SU-DHL-6 (cell line): Measurements from ENCODE around the gene ALOXE3.
A peak's percentile ranks its signal among the peaks of the same experiment; 100 is the strongest.
"Not testable (repeated sequence)": the region's sequence is repeated elsewhere in the genome, so short reads cannot be mapped to it uniquely, and the experiment has no call there.

Experiments
- H2AFZ ChIP-seq: fragments of 200-600 bp; sonication (generic); 2 replicates; pipeline ENCODE4 v1.6.1; 2014; ENCODE audit warnings: low read depth, mild to moderate bottlenecking, moderate library complexity, mixed read lengths, antibody characterized with exemption, low read length; ENCODE audit not compliant: severe bottlenecking
- H3F3A ChIP-seq: fragments of 200-600 bp; shearing (Covaris generic); 2 replicates; pipeline ENCODE4 v1.6.0; 2016; ENCODE audit warnings: antibody characterized with exemption, mild to moderate bottlenecking; ENCODE audit not compliant: insufficient read depth
- H3K27ac ChIP-seq: fragments of 200-600 bp; sonication (generic); 2 replicates; pipeline ENCODE4 v1.5.1; 2016; ENCODE audit warnings: low read depth, mild to moderate bottlenecking, low read length, moderate library complexity, mixed read lengths
- H3K27me3 ChIP-seq: fragments of 200-600 bp; sonication (generic), shearing (Covaris generic); 2 replicates; pipeline ENCODE4 v1.6.0; 2014; ENCODE audit warnings: mild to moderate bottlenecking, low read length
- H3K36me3 ChIP-seq: fragments of 200-600 bp; sonication (generic); 2 replicates; pipeline ENCODE4 v1.6.1; 2014; ENCODE audit warnings: mild to moderate bottlenecking, low read length, mixed read lengths
- H3K4me2 ChIP-seq: fragments of 300-600, 200-600 bp; shearing (Covaris generic), sonication (generic); 2 replicates; pipeline ENCODE4 v1.6.0; 2014; ENCODE audit warnings: low read length, low read depth, mild to moderate bottlenecking; ENCODE audit not compliant: poor library complexity, severe bottlenecking
- H3K4me3 ChIP-seq: fragments of 200-600 bp; sonication (generic); 2 replicates; pipeline ENCODE4 v1.5.1; 2014; ENCODE audit warnings: antibody characterized with exemption, low read length, mild to moderate bottlenecking, mixed read lengths; ENCODE audit not compliant: insufficient read depth, poor library complexity, severe bottlenecking
- H3K79me2 ChIP-seq: fragments of 200-600 bp; sonication (generic); 2 replicates; pipeline ENCODE4 v1.6.1; 2014; ENCODE audit warnings: mild to moderate bottlenecking, low read length, moderate library complexity; ENCODE audit not compliant: insufficient read depth
- H3K9ac ChIP-seq: fragments of 200-600 bp; sonication (generic); 2 replicates; pipeline ENCODE4 v1.7.0; 2014; ENCODE audit warnings: mild to moderate bottlenecking, low read length
- H3K9me2 ChIP-seq: fragments of 200-600 bp; sonication (generic); replicated peaks from 2 replicates; pipeline ENCODE4 v1.6.1; 2014; ENCODE audit warnings: low read length; ENCODE audit not compliant: insufficient read depth
- H3K9me3 ChIP-seq: fragments of 200-600 bp; sonication (generic); 2 replicates; pipeline ENCODE4 v1.6.1; 2014; ENCODE audit warnings: low read length, mixed read lengths; ENCODE audit not compliant: insufficient read depth
- H4K20me1 ChIP-seq: fragments of 200-600 bp; sonication (generic); 2 replicates; pipeline ENCODE4 v1.6.1; 2014; ENCODE audit warnings: low read depth, mild to moderate bottlenecking, antibody characterized with exemption, low read length, moderate library complexity, mixed read lengths
- CTCF ChIP-seq: fragments of 200-600 bp; sonication (generic); IDR thresholded peaks from one replicate; pipeline ENCODE4 v1.5.1; 2017; ENCODE audit warnings: antibody characterized with exemption, mild to moderate bottlenecking, low read length, moderate library complexity; ENCODE audit not compliant: insufficient read depth, poor library complexity, severe bottlenecking
- EZH2phosphoT487 ChIP-seq: fragments of 200-600 bp; sonication (generic), shearing (Covaris generic); conservative IDR thresholded peaks from 2 replicates; pipeline ENCODE4 v1.6.1; 2018; ENCODE audit warnings: mild to moderate bottlenecking, antibody characterized with exemption, low read length, moderate library complexity, mixed read lengths

The ALOXE3 gene

DNA sequence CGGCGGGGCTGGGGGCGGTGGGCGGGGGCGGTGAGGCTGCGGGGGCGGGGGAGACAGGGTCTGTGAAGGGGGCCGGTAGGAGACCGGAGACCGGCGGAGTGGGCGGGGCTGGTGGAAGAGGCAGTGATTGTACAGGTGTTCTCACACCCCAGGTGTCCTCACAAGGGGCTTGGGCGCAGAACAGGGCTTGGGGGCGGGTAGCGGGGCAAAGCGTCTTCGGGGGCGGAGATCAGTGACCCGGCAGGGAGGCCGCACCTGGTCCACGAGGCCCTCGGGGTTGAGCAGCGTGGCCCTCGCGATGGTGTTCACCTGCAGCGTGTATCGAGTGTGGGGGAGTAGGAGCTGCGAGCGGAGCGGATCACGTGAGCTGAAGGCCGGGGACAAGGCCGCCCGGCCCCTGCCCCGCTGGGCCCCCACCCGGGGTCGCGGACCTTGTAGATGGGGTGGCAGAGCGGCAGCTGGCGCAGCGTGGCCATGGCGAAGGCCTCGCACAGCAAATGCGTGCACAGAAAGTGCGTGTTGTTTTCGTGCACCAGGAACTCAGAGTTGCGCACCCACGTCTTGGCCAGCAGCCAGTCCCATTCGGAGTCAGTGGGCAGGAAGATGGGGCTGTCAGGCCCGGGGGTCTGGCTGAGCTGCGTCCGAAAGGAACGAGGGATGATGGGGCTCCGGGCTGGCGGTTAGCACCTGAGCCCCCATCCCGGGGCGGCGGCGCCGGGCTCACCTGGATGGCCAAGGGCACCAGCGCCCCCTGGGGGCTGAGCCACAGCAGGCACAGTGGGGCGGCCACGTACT, 8.5 kb downstream of the ALOXE3 start:
- Histone ChIP-seq H3K9me2 (no peaks in the 10 kb centered on the region), H3K4me2 (peak overlapping the region; percentile 28), H3K79me2 (no peaks in the 10 kb centered on the region), H3K27ac (no peak overlapping the region), H3F3A (no peaks in the 10 kb centered on the region), H3K4me3 (no peak overlapping the region), H3K9me3 (no peaks in the 10 kb centered on the region), H3K9ac (no peak overlapping the region), H3K36me3 (no peaks in the 10 kb centered on the region), H2AFZ (no peak overlapping the region), H3K27me3 (no peaks in the 10 kb centered on the region), H4K20me1 (no peaks in the 10 kb centered on the region)
- TF ChIP-seq CTCF (peak; percentile 95), EZH2phosphoT487 (no peak)

GRCh38 chr17:8108972-8109660, 9.2 kb downstream of the ALOXE3 start:
- H3K27me3 ChIP-seq, result no peaks in the 10 kb centered on the region
- no peaks in the 10 kb centered on the region for H3F3A ChIP-seq
- H2AFZ ChIP-seq, result no peak overlapping the region
- no peak overlapping the region for H3K4me2 ChIP-seq
- H3K4me3 ChIP-seq, result no peak overlapping the region
- H3K79me2 ChIP-seq, result no peaks in the 10 kb centered on the region
- no peak overlapping the region for H3K9ac ChIP-seq
- H3K27ac ChIP-seq, result no peak overlapping the region
- no peaks in the 10 kb centered on the region for H3K9me3 ChIP-seq
- no peaks in the 10 kb centered on the region for H3K9me2 ChIP-seq
- no peaks in the 10 kb centered on the region for H3K36me3 ChIP-seq
- no peak for TF ChIP-seq CTCF
- TF ChIP-seq EZH2phosphoT487, result no peak
- no peaks in the 10 kb centered on the region for H4K20me1 ChIP-seq

- not testable (repeated sequence) for H3K79me2 ChIP-seq, H3K36me3 ChIP-seq, H3K4me2 ChIP-seq, H3K27ac ChIP-seq, H4K20me1 ChIP-seq, H3F3A ChIP-seq, H2AFZ ChIP-seq, H3K9ac ChIP-seq, H3K9me2 ChIP-seq, H3K4me3 ChIP-seq, H3K27me3 ChIP-seq, H3K9me3 ChIP-seq
These were observed 11.3 kb downstream of the ALOXE3 start for GRCh38 chr17:8106980-8107379.

- no peak overlapping the region for H3K4me2 ChIP-seq
- no peaks in the 10 kb centered on the region for H3K9me2 ChIP-seq
- no peak overlapping the region for H3K9ac ChIP-seq
- H3K79me2 ChIP-seq, result no peaks in the 10 kb centered on the region
- H4K20me1 ChIP-seq, result no peaks in the 10 kb centered on the region
- no peak overlapping the region for H2AFZ ChIP-seq
- no peaks in the 10 kb centered on the region for H3F3A ChIP-seq
- H3K9me3 ChIP-seq, result no peaks in the 10 kb centered on the region
- no peaks in the 10 kb centered on the region for H3K36me3 ChIP-seq
- no peaks in the 10 kb centered on the region for H3K27me3 ChIP-seq
- no peak overlapping the region for H3K27ac ChIP-seq
- H3K4me3 ChIP-seq, result no peak overlapping the region
- TF ChIP-seq CTCF (no peak), EZH2phosphoT487 (no peak)
These were observed 12.3 kb downstream of the ALOXE3 start for GRCh38 chr17:8105957-8106398.
